GM23338 (cell line): ENCODE data around the gene MED27. TPM values are rescaled to one million over a fixed set of nuclear protein-coding genes. Genes with fewer than 3 reads are reported as not detected.

Source experiments
- ATAC-seq: fragments of 200-7000 bp; cut with Tn5 transposase; 3 replicates; pipeline ENCODE4 v1.9.1; 2020
- DNase-seq: peaks from one replicate; pipeline ENCODE4 v3.0.0-alpha.2; 2015; ENCODE audit warnings: low spot score
- H2AFZ ChIP-seq: fragments of 200-600 bp; sonication (generic); 2 replicates; pipeline ENCODE4 v1.8.0; 2016; ENCODE audit warnings: antibody characterized with exemption, mild to moderate bottlenecking, moderate library complexity
- H3F3A ChIP-seq: fragments of 200-600 bp; sonication (generic); replicated peaks from 2 replicates; pipeline ENCODE4 v1.8.0; 2017; ENCODE audit warnings: antibody characterized with exemption, mixed run types, low read depth
- H3K27ac ChIP-seq: fragments of 200-600 bp; sonication (generic); 2 replicates; pipeline ENCODE4 v1.6.1; 2016; ENCODE audit warnings: low read depth
- H3K27me3 ChIP-seq: fragments of 200-600 bp; sonication (generic); 2 replicates; pipeline ENCODE4 v1.8.0; 2016; ENCODE audit warnings: mild to moderate bottlenecking, mixed run types, moderate library complexity; ENCODE audit not compliant: insufficient read depth
- H3K36me3 ChIP-seq: fragments of 200-600 bp; sonication (generic); 2 replicates; pipeline ENCODE4 v1.8.0; 2016; ENCODE audit warnings: mild to moderate bottlenecking; ENCODE audit not compliant: insufficient read depth
- H3K4me1 ChIP-seq: fragments of 200-600 bp; sonication (generic); 2 replicates; pipeline ENCODE4 v1.8.0; 2016; ENCODE audit warnings: mild to moderate bottlenecking, moderate library complexity; ENCODE audit not compliant: insufficient read depth
- H3K4me2 ChIP-seq: fragments of 200-600 bp; sonication (generic); 2 replicates; pipeline ENCODE4 v1.7.1; 2017; ENCODE audit warnings: mixed run types
- H3K4me3 ChIP-seq: fragments of 200-600 bp; sonication (generic); 2 replicates; pipeline ENCODE4 v1.6.1; 2016; ENCODE audit warnings: mixed run types
- H3K79me2 ChIP-seq: fragments of 200-600 bp; sonication (generic); replicated peaks from 2 replicates; pipeline ENCODE4 v1.8.0; 2017; ENCODE audit warnings: mild to moderate bottlenecking; ENCODE audit not compliant: insufficient read depth
- H3K9me2 ChIP-seq: fragments of 200-600 bp; sonication (generic); 2 replicates; pipeline ENCODE4 v1.8.0; 2017; ENCODE audit not compliant: insufficient read depth
- H4K20me1 ChIP-seq: fragments of 200-600 bp; sonication (generic); replicated peaks from 2 replicates; pipeline ENCODE4 v1.8.0; 2017; ENCODE audit warnings: mild to moderate bottlenecking; ENCODE audit not compliant: insufficient read depth
- H3K27ac Mint-ChIP-seq: 2 replicates; pipeline ENCODE4 v1.8.0; 2020; ENCODE audit warnings: inconsistent platforms, mild to moderate bottlenecking, moderate library complexity, mixed read lengths
- H3K27me3 Mint-ChIP-seq: 3 replicates; pipeline ENCODE4 v1.8.0; 2022; ENCODE audit warnings: low read depth, mild to moderate bottlenecking, moderate library complexity, mixed read lengths, inconsistent platforms; ENCODE audit not compliant: insufficient read depth, poor library complexity
- H3K36me3 Mint-ChIP-seq: 3 replicates; pipeline ENCODE4 v1.8.0; 2021; ENCODE audit warnings: low read depth, mild to moderate bottlenecking, inconsistent platforms, moderate library complexity, mixed read lengths
- H3K4me1 Mint-ChIP-seq: 3 replicates; pipeline ENCODE4 v1.8.0; 2020; ENCODE audit warnings: mild to moderate bottlenecking, inconsistent platforms, mixed read lengths
- H3K4me3 Mint-ChIP-seq: 3 replicates; pipeline ENCODE4 v1.8.0; 2021; ENCODE audit warnings: moderate library complexity, mild to moderate bottlenecking, inconsistent platforms, mixed read lengths
- H3K9me3 Mint-ChIP-seq: 3 replicates; pipeline ENCODE4 v1.8.0; 2020; ENCODE audit warnings: moderate library complexity, mild to moderate bottlenecking, inconsistent platforms, mixed read lengths
- ETS1 ChIP-seq: IDR thresholded peaks from 2 replicates; pipeline ENCODE4 v1.6.1; 2016; ENCODE audit warnings: antibody characterized with exemption
- EZH2phosphoT487 ChIP-seq: fragments of 200-600 bp; sonication (generic); IDR thresholded peaks from one replicate; pipeline ENCODE4 v1.8.1; 2018; ENCODE audit warnings: antibody characterized with exemption; ENCODE audit not compliant: unreplicated experiment
- POLR2AphosphoS5 ChIP-seq: IDR thresholded peaks from 2 replicates; pipeline ENCODE4 v1.6.1; 2016; ENCODE audit warnings: antibody characterized with exemption, low read depth
- ZNF331 ChIP-seq: fragments of 250-450 bp; sonication (Bioruptor Pico); IDR thresholded peaks from 2 replicates; pipeline ENCODE4 v1.5.0; 2020; ENCODE audit warnings: low read depth, mild to moderate bottlenecking, moderate library complexity
- polyA plus RNA-seq: library from polyadenylated mRNA; unstranded; fragments of >200 nt; fragmentation: Nextera tagmentation; extraction: Ambion mirVana; gene quantifications from 2 replicates; pipeline ENCODE4 v1.2.1, GENCODE V29; 2016
- total RNA-seq: library from RNA; depleted of rRNA; stranded (reverse); fragments of >200 nt; shearing (Covaris generic); gene quantifications from 2 replicates; pipeline ENCODE4 v1.2.3, GENCODE V29; 2014
- TF ChIP-seq, protein P1 (sequence below), 2 experiments: fragments of 200-600 bp in 1 of 2; sonication (generic) in 1 of 2; conservative IDR thresholded peaks; 2 replicates each; pipeline versions ENCODE4 v1.5.1 to v1.6.1; 2016 to 2017; ENCODE audit warnings: antibody characterized with exemption in 2 of 2, low read depth in 2 of 2, mild to moderate bottlenecking in 2 of 2, moderate library complexity in 1 of 2
- TF ChIP-seq, protein P2 (sequence below): fragments of 250-450 bp; sonication (Bioruptor Pico); IDR thresholded peaks from 2 replicates; pipeline ENCODE4 v1.5.0; 2020; ENCODE audit warnings: mild to moderate bottlenecking, moderate library complexity

Gene MED27
- total and polyA plus RNA-seq, 2 experiments from 2014 or later: 30.6 to 35.0 TPM

GRCh38 chr9:132023419-132024180, 56.1 kb downstream of the MED27 start:
- no peak overlapping the region for H3K4me2 ChIP-seq
- ATAC-seq (no peak), DNase-seq (no peak)
- H2AFZ ChIP-seq: no peak overlapping the region
- H3K36me3 ChIP-seq: no peaks in the 10 kb centered on the region
- no peaks in the 10 kb centered on the region; the same call in 2 of the 3 replicates for H3K9me3 Mint-ChIP-seq
- no peaks in the 10 kb centered on the region for H3K27me3 Mint-ChIP-seq
- peaks cover 80% of the 10 kb centered on the region for H3K79me2 ChIP-seq
- TF ChIP-seq, protein P1, sequence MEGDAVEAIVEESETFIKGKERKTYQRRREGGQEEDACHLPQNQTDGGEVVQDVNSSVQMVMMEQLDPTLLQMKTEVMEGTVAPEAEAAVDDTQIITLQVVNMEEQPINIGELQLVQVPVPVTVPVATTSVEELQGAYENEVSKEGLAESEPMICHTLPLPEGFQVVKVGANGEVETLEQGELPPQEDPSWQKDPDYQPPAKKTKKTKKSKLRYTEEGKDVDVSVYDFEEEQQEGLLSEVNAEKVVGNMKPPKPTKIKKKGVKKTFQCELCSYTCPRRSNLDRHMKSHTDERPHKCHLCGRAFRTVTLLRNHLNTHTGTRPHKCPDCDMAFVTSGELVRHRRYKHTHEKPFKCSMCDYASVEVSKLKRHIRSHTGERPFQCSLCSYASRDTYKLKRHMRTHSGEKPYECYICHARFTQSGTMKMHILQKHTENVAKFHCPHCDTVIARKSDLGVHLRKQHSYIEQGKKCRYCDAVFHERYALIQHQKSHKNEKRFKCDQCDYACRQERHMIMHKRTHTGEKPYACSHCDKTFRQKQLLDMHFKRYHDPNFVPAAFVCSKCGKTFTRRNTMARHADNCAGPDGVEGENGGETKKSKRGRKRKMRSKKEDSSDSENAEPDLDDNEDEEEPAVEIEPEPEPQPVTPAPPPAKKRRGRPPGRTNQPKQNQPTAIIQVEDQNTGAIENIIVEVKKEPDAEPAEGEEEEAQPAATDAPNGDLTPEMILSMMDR (conservative IDR thresholded peaks at IDR 0.05; ENCODE audit: low read depth in 2 of 2): no peak
- TF ChIP-seq EZH2phosphoT487 (no peak), ETS1 (no peak), ZNF331 (no peak), POLR2AphosphoS5 (no peak)
- TF ChIP-seq, protein P2, sequence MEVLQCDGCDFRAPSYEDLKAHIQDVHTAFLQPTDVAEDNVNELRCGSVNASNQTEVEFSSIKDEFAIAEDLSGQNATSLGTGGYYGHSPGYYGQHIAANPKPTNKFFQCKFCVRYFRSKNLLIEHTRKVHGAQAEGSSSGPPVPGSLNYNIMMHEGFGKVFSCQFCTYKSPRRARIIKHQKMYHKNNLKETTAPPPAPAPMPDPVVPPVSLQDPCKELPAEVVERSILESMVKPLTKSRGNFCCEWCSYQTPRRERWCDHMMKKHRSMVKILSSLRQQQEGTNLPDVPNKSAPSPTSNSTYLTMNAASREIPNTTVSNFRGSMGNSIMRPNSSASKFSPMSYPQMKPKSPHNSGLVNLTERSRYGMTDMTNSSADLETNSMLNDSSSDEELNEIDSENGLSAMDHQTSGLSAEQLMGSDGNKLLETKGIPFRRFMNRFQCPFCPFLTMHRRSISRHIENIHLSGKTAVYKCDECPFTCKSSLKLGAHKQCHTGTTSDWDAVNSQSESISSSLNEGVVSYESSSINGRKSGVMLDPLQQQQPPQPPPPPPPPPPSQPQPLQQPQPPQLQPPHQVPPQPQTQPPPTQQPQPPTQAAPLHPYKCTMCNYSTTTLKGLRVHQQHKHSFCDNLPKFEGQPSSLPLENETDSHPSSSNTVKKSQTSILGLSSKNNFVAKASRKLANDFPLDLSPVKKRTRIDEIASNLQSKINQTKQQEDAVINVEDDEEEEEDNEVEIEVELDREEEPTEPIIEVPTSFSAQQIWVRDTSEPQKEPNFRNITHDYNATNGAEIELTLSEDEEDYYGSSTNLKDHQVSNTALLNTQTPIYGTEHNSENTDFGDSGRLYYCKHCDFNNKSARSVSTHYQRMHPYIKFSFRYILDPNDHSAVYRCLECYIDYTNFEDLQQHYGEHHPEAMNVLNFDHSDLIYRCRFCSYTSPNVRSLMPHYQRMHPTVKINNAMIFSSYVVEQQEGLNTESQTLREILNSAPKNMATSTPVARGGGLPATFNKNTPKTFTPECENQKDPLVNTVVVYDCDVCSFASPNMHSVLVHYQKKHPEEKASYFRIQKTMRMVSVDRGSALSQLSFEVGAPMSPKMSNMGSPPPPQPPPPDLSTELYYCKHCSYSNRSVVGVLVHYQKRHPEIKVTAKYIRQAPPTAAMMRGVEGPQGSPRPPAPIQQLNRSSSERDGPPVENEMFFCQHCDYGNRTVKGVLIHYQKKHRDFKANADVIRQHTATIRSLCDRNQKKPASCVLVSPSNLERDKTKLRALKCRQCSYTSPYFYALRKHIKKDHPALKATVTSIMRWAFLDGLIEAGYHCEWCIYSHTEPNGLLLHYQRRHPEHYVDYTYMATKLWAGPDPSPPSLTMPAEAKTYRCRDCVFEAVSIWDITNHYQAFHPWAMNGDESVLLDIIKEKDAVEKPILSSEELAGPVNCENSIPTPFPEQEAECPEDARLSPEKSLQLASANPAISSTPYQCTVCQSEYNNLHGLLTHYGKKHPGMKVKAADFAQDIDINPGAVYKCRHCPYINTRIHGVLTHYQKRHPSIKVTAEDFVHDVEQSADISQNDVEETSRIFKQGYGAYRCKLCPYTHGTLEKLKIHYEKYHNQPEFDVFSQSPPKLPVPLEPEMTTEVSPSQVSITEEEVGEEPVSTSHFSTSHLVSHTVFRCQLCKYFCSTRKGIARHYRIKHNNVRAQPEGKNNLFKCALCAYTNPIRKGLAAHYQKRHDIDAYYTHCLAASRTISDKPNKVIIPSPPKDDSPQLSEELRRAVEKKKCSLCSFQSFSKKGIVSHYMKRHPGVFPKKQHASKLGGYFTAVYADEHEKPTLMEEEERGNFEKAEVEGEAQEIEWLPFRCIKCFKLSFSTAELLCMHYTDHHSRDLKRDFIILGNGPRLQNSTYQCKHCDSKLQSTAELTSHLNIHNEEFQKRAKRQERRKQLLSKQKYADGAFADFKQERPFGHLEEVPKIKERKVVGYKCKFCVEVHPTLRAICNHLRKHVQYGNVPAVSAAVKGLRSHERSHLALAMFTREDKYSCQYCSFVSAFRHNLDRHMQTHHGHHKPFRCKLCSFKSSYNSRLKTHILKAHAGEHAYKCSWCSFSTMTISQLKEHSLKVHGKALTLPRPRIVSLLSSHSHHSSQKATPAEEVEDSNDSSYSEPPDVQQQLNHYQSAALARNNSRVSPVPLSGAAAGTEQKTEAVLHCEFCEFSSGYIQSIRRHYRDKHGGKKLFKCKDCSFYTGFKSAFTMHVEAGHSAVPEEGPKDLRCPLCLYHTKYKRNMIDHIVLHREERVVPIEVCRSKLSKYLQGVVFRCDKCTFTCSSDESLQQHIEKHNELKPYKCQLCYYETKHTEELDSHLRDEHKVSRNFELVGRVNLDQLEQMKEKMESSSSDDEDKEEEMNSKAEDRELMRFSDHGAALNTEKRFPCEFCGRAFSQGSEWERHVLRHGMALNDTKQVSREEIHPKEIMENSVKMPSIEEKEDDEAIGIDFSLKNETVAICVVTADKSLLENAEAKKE (CRISPR knock-in tag): no peak
- H3K4me3 Mint-ChIP-seq: no peak overlapping the region
- peaks cover 53% of the 10 kb centered on the region for H3K4me1 Mint-ChIP-seq
- H4K20me1 ChIP-seq: peaks cover 14% of the 10 kb centered on the region
- H3F3A ChIP-seq: no peaks in the 10 kb centered on the region
- no peak overlapping the region for H3K4me3 ChIP-seq
- H3K27ac Mint-ChIP-seq: no peak overlapping the region
- H3K4me1 ChIP-seq: peaks cover 42% of the 10 kb centered on the region
- H3K36me3 Mint-ChIP-seq: no peaks in the 10 kb centered on the region
- no peaks in the 10 kb centered on the region for H3K27me3 ChIP-seq
- no peaks in the 10 kb centered on the region for H3K9me2 ChIP-seq
- H3K27ac ChIP-seq: no peak overlapping the region
